Gastrocnemius medialis (tissue), 4 donors: ENCODE results near the gene LRRC3C.

Experiments used
- POLR2A ChIP-seq, 2 donors: fragments of 450-650 bp; IDR thresholded peaks; one replicate each; pipeline ENCODE4 v1.6.1; 2017; ENCODE audit warnings: antibody characterized with exemption in 2 of 2, mild to moderate bottlenecking in 2 of 2, moderate library complexity in 2 of 2
- TF ChIP-seq, protein P1 (sequence below), 5 experiments: fragments of 450-650 bp in 3 of 5; fragments of 200-600 bp in 2 of 5; sonication (generic) in 2 of 5; IDR thresholded peaks in 4 of 5; conservative IDR thresholded peaks in 1 of 5; 1 replicate in 4 of 5; 2 replicates in 1 of 5; pipeline ENCODE4 v1.5.1; 2016 to 2019; ENCODE audit warnings: antibody characterized with exemption in 5 of 5, mild to moderate bottlenecking in 3 of 5, moderate library complexity in 3 of 5

DNA sequence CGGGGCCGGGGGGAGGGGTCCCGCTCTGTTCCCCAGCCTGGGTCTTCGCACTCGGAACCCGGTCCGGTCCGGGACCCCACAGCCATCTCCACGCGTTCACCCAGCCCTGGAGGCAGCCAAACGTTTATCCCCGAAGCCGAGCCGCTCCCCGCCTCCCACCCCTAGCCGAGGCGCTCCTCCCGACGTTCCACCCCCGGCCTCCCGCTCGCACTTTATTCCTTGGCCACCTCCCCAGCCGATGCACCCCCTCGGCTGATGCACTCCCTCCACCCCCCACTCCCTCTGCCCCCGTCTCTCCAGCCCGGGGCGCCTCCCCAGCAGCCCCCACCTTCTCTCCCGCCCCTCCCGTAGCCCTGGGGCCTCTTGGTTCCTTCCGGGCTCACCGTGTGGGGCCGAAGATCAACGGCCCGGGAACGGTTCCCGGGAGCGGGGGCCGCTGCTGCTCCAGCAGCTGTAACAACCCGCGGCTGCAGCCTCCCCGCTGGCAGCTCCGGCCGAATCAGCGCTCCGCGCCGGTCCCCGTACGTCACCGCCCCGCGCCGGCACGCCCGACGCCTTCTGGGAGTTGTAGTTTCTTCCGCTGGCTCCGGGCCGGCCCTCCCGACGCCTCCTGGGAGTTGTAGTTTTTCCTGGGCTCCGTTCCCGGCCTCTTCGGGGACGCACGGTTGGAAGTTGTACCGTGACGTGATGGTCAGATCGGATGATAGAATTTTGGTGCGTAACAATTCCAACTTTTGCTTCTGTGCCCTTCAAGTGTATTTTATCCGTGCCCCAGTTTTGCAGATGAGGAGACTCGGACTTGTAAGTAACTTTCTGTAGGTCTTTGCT lies at the start of gene LRRC3C, which contains the start of gene ORMDL3:
- TF ChIP-seq, protein P1, sequence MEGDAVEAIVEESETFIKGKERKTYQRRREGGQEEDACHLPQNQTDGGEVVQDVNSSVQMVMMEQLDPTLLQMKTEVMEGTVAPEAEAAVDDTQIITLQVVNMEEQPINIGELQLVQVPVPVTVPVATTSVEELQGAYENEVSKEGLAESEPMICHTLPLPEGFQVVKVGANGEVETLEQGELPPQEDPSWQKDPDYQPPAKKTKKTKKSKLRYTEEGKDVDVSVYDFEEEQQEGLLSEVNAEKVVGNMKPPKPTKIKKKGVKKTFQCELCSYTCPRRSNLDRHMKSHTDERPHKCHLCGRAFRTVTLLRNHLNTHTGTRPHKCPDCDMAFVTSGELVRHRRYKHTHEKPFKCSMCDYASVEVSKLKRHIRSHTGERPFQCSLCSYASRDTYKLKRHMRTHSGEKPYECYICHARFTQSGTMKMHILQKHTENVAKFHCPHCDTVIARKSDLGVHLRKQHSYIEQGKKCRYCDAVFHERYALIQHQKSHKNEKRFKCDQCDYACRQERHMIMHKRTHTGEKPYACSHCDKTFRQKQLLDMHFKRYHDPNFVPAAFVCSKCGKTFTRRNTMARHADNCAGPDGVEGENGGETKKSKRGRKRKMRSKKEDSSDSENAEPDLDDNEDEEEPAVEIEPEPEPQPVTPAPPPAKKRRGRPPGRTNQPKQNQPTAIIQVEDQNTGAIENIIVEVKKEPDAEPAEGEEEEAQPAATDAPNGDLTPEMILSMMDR (IDR thresholded peaks at IDR 0.05 in 4 of 5, conservative IDR thresholded peaks at IDR 0.05 in 1 of 5) = peak in 1 of 5 experiments; percentile 11
- TF ChIP-seq POLR2A (IDR thresholded peaks at IDR 0.05) = peak; percentile 67 to 84
